PC-9 (cell line): ENCODE results near the gene ATP8B2. TPM values are rescaled to one million over a fixed set of nuclear protein-coding genes. Genes with fewer than 3 reads are reported as not detected.
A peak's percentile ranks its signal among the peaks of the same experiment; 100 is the strongest.

ENCODE experiments used
- BruUV-seq: library from RNA; stranded (reverse); fragments of 400-500 nt; replicated peaks from 2 replicates; lab custom pipeline; 2021; lab: Mats Ljungman, UMichigan
- CTCF ChIA-PET: fragments of 300-600 bp; sonication (Branson Sonifier 250); formaldehyde crosslinking; loops from one replicate; lab custom pipeline; 2022; ENCODE audit warnings: antibody characterized with exemption; lab: Charles Lee
- POLR2A ChIA-PET: fragments of 300-600 bp; sonication (Branson Sonifier 250); formaldehyde crosslinking; loops from one replicate; lab custom pipeline; 2022; ENCODE audit warnings: antibody characterized with exemption; ENCODE audit not compliant: unreplicated experiment; lab: Charles Lee
- DNase-seq, 2 experiments: peaks; one replicate each; pipeline versions ENCODE4 v3.0.0 to v3.0.0-alpha.2; 2015 to 2022; ENCODE audit warnings: mixed read lengths in 1 of 2
- H2AFZ ChIP-seq: fragments of 200-600 bp; sonication (generic); 2 replicates; pipeline ENCODE4 v1.8.1; 2017; ENCODE audit warnings: antibody characterized with exemption
- H3F3A ChIP-seq: fragments of 200-600 bp; sonication (generic); 2 replicates; pipeline ENCODE4 v1.8.1; 2017; ENCODE audit warnings: antibody characterized with exemption, mild to moderate bottlenecking, low read depth; ENCODE audit not compliant: insufficient read depth
- H3K27ac ChIP-seq: fragments of 200-600 bp; sonication (generic); 2 replicates; pipeline ENCODE4 v1.6.1; 2016; ENCODE audit warnings: mixed run types
- H3K27me3 ChIP-seq: fragments of 200-600 bp; sonication (generic); 2 replicates; pipeline ENCODE4 v1.6.1; 2016; ENCODE audit warnings: low read depth, mixed run types; ENCODE audit not compliant: insufficient read depth
- H3K36me3 ChIP-seq: fragments of 200-600 bp; sonication (generic); 2 replicates; pipeline ENCODE4 v1.6.1; 2016; ENCODE audit warnings: low read depth, mixed run types
- H3K4me1 ChIP-seq: fragments of 200-600 bp; sonication (generic); replicated peaks from 2 replicates; pipeline ENCODE4 v1.6.1; 2016; ENCODE audit warnings: mixed run types; ENCODE audit not compliant: insufficient read depth
- H3K4me2 ChIP-seq: fragments of 200-600 bp; sonication (generic); 2 replicates; pipeline ENCODE4 v1.6.1; 2017; ENCODE audit warnings: mixed run types
- H3K4me3 ChIP-seq: fragments of 200-600 bp; sonication (generic); 2 replicates; pipeline ENCODE4 v1.6.1; 2016; ENCODE audit warnings: mixed run types
- H3K79me2 ChIP-seq: fragments of 200-600 bp; sonication (generic); 2 replicates; pipeline ENCODE4 v1.6.1; 2017; ENCODE audit warnings: low read depth, mixed run types
- H3K9me2 ChIP-seq: fragments of 200-600 bp; sonication (generic); 2 replicates; pipeline ENCODE4 v1.8.1; 2017; ENCODE audit warnings: mild to moderate bottlenecking; ENCODE audit not compliant: insufficient read depth
- H3K9me3 ChIP-seq: fragments of 200-600 bp; sonication (generic); 2 replicates; pipeline ENCODE4 v1.8.1; 2016; ENCODE audit warnings: low read depth; ENCODE audit not compliant: insufficient read depth
- H4K20me1 ChIP-seq: fragments of 200-600 bp; sonication (generic); 2 replicates; pipeline ENCODE4 v1.8.1; 2017; ENCODE audit not compliant: insufficient read depth
- CTCF ChIP-seq: fragments of 200-600 bp; sonication (generic); conservative IDR thresholded peaks from 2 replicates; pipeline ENCODE4 v1.6.1; 2017; ENCODE audit warnings: mixed run types, antibody characterized with exemption, mild to moderate bottlenecking, moderate library complexity
- EZH2 ChIP-seq: fragments of 200-600 bp; sonication (generic); IDR thresholded peaks from 2 replicates; pipeline ENCODE4 v1.8.0; 2017; ENCODE audit warnings: antibody characterized with exemption, low read depth
- intact Hi-C: fragments of 100-400 bp; cut with micrococcal nuclease; formaldehyde crosslinking; loops from one replicate; pipeline ENCODE4 v1.10.0; 2022; ENCODE audit not compliant: unreplicated experiment
- total RNA-seq: library from RNA; stranded (reverse); gene quantifications from 2 replicates; pipeline ENCODE4 v1.2.3, GENCODE V29; 2021

The ATP8B2 gene
- total RNA-seq, 1 experiment from 2014 or later, result 0.07 TPM

GRCh38 chr1:154330669-154331068 is 5.3 kb downstream of the ATP8B2 start:
- TF ChIP-seq CTCF, result no peak
- TF ChIP-seq EZH2, result no peak
- no peaks in the 10 kb centered on the region for H3F3A ChIP-seq
- CTCF ChIA-PET, result no interaction called here
- no peak overlapping the region for H3K4me2 ChIP-seq
- DNase-seq, result no peak
- POLR2A ChIA-PET, result no interaction called here
- no peak overlapping the region for H3K27ac ChIP-seq
- H3K27me3 ChIP-seq, result peaks cover 66% of the 10 kb centered on the region
- no TSS peak for BruUV-seq
- H3K36me3 ChIP-seq, result no peaks in the 10 kb centered on the region
- intact Hi-C loops, result no loop called here
- no peaks in the 10 kb centered on the region for H4K20me1 ChIP-seq
- H3K79me2 ChIP-seq, result no peaks in the 10 kb centered on the region
- H3K4me1 ChIP-seq, result no peaks in the 10 kb centered on the region
- no peaks in the 10 kb centered on the region for H3K9me3 ChIP-seq
- no peak overlapping the region for H2AFZ ChIP-seq
- no peak overlapping the region for H3K4me3 ChIP-seq
- H3K9me2 ChIP-seq, result no peaks in the 10 kb centered on the region

DNA sequence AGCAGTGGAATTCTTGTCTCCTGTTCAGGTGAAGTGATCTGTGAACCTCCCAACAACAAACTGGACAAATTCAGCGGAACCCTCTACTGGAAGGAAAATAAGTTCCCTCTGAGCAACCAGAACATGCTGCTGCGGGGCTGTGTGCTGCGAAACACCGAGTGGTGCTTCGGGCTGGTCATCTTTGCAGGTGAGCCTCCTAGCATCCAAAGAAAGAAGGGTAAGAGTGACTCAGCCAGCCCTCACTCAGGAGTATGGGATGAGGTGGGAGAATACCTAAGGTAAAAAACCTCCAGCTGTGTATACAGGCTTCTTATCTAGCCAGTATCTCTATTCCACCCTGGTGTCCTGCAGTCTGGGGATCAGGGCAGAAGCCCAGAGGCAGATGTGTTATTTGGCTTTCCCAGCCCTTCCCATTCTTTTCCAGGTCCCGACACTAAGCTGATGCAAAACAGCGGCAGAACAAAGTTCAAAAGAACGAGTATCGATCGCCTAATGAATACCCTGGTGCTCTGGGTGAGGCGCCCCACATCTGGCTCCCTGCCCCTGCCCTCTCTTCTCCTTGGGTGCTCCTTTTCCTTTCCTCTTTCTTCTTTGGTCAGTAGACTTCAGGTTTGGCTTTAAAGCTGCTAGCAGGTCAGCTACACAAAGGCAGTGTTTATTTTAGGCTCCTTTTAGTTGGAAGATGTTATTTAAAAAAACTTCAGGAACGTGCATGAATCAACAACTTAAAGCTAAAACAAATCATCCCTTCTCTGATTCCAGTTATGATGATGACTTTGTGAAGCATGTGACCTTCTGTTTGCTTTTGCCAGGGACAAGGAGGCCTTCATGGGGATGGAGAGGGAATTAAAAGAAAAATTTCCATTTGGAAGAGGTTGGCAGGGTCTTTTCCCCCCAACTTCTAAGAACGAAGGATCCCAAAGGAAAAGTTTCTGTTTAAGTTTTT is 9.0 kb downstream of the ATP8B2 start:
- intact Hi-C loops, result loop anchor here (5.0 kb wide), 2 partner anchors 73 to 137 kb away; partner anchors contain the start of gene IL6R
- no peaks in the 10 kb centered on the region for H3F3A ChIP-seq
- no peaks in the 10 kb centered on the region for H3K36me3 ChIP-seq
- no peak overlapping the region for H3K4me3 ChIP-seq
- no peak overlapping the region for H2AFZ ChIP-seq
- H3K4me2 ChIP-seq, result 0 out of 2 replicates have a peak overlapping the region, but pooled peaks have one; percentile 1
- BruUV-seq, result no TSS peak
- H3K9me2 ChIP-seq, result no peaks in the 10 kb centered on the region
- no peaks in the 10 kb centered on the region for H4K20me1 ChIP-seq
- H3K27ac ChIP-seq, result no peak overlapping the region
- DNase-seq, result no peak
- TF ChIP-seq CTCF (no peak), EZH2 (no peak)
- no peaks in the 10 kb centered on the region for H3K79me2 ChIP-seq
- peaks cover 76% of the 10 kb centered on the region for H3K27me3 ChIP-seq
- no peaks in the 10 kb centered on the region for H3K4me1 ChIP-seq
- POLR2A ChIA-PET, result no interaction called here
- no peaks in the 10 kb centered on the region for H3K9me3 ChIP-seq
- CTCF ChIA-PET, result interaction anchor here (0.6 to 1.0 kb wide), 5 partner anchors 8 to 211 kb away, joined by 3 to 7 read pairs (median 5); no protein-coding TSS in a partner anchor

GRCh38 chr1:154335025-154335714 is 9.8 kb downstream of the ATP8B2 start:
- Histone ChIP-seq H3K9me3 (no peaks in the 10 kb centered on the region), H3K79me2 (no peaks in the 10 kb centered on the region), H3K4me3 (no peak overlapping the region), H3K27me3 (peaks cover 78% of the 10 kb centered on the region), H3F3A (no peaks in the 10 kb centered on the region), H4K20me1 (no peaks in the 10 kb centered on the region), H3K9me2 (no peaks in the 10 kb centered on the region), H3K27ac (no peak overlapping the region), H3K36me3 (no peaks in the 10 kb centered on the region), H2AFZ (no peak overlapping the region), H3K4me2 (0 out of 2 replicates have a peak overlapping the region, but pooled peaks have one; percentile 1), H3K4me1 (no peaks in the 10 kb centered on the region)
- BruUV-seq, result no TSS peak
- DNase-seq, result peak in 1 of 2 experiments; percentile 66
- ChIA-PET POLR2A (no interaction called here), CTCF (interaction anchor here (0.6 to 1.0 kb wide), 5 partner anchors 9 to 212 kb away, joined by 3 to 7 read pairs (median 5); no protein-coding TSS in a partner anchor)
- intact Hi-C loops, result loop anchor here (5.0 kb wide), 2 partner anchors 72 to 138 kb away; partner anchors contain the start of gene IL6R
- TF ChIP-seq CTCF (peak; percentile 90), EZH2 (no peak)
